Measurements from ENCODE around the gene C21orf58. TPM values are rescaled to one million over a fixed set of nuclear protein-coding genes. Genes with fewer than 3 reads are reported as not detected.
A peak's percentile ranks its signal among the peaks of the same experiment; 100 is the strongest.

The C21orf58 gene
- polyA plus RNA-seq, 1 experiment = 4.1 TPM

GRCh38 chr21:46294647-46295176 is 29.0 kb downstream of the C21orf58 start:
- CTCF ChIA-PET = interaction anchor here (0.5 to 1.1 kb wide), 2 partner anchors 9 to 22 kb away, joined by 4 to 5 read pairs; partner anchors contain the start of genes MCM3AP and YBEY
- Histone ChIP-seq H3K4me3 (ENCODE audit: low read depth, low read length) (no peak overlapping the region), H3K27me3 (ENCODE audit: control insufficient read depth, insufficient read depth, low read length) (no peaks in the 10 kb centered on the region), H3K36me3 (ENCODE audit: control insufficient read depth, insufficient read depth, low read length) (peaks cover 7% of the 10 kb centered on the region)
- TF ChIP-seq, protein P1, sequence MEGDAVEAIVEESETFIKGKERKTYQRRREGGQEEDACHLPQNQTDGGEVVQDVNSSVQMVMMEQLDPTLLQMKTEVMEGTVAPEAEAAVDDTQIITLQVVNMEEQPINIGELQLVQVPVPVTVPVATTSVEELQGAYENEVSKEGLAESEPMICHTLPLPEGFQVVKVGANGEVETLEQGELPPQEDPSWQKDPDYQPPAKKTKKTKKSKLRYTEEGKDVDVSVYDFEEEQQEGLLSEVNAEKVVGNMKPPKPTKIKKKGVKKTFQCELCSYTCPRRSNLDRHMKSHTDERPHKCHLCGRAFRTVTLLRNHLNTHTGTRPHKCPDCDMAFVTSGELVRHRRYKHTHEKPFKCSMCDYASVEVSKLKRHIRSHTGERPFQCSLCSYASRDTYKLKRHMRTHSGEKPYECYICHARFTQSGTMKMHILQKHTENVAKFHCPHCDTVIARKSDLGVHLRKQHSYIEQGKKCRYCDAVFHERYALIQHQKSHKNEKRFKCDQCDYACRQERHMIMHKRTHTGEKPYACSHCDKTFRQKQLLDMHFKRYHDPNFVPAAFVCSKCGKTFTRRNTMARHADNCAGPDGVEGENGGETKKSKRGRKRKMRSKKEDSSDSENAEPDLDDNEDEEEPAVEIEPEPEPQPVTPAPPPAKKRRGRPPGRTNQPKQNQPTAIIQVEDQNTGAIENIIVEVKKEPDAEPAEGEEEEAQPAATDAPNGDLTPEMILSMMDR (IDR thresholded peaks at IDR 0.05; ENCODE audit: insufficient read depth, low read depth, low read length) = no peak
- DNase-seq (ENCODE audit: low read depth) = no peak
- POLR2A ChIA-PET = interaction anchor here (0.6 kb wide), 1 partner anchor 31 kb away, joined by 3 read pairs; a partner anchor contains a TSS

- H3K36me3 ChIP-seq (ENCODE audit: control insufficient read depth, insufficient read depth, low read length) = peaks cover 7% of the 10 kb centered on the region
- CTCF ChIA-PET = no interaction called here
- TF ChIP-seq, protein P1 (IDR thresholded peaks at IDR 0.05; ENCODE audit: insufficient read depth, low read depth, low read length) = no peak
- no peak overlapping the region for H3K4me3 ChIP-seq (ENCODE audit: low read depth, low read length)
- DNase-seq (ENCODE audit: low read depth) = no peak
- no peaks in the 10 kb centered on the region for H3K27me3 ChIP-seq (ENCODE audit: control insufficient read depth, insufficient read depth, low read length)
- POLR2A ChIA-PET = no interaction called here
Measured at GRCh38 chr21:46291561-46291960, 32.1 kb downstream of the C21orf58 start.

GRCh38 chr21:46289655-46290179 is 34.0 kb downstream of the C21orf58 start:
- no peak for DNase-seq (ENCODE audit: low read depth)
- ChIA-PET CTCF (no interaction called here), POLR2A (no interaction called here)
- Histone ChIP-seq H3K4me3 (ENCODE audit: low read depth, low read length) (no peak overlapping the region), H3K36me3 (ENCODE audit: control insufficient read depth, insufficient read depth, low read length) (peaks cover 7% of the 10 kb centered on the region), H3K27me3 (ENCODE audit: control insufficient read depth, insufficient read depth, low read length) (no peaks in the 10 kb centered on the region)
- TF ChIP-seq, protein P1 (IDR thresholded peaks at IDR 0.05; ENCODE audit: insufficient read depth, low read depth, low read length) = no peak

DNA sequence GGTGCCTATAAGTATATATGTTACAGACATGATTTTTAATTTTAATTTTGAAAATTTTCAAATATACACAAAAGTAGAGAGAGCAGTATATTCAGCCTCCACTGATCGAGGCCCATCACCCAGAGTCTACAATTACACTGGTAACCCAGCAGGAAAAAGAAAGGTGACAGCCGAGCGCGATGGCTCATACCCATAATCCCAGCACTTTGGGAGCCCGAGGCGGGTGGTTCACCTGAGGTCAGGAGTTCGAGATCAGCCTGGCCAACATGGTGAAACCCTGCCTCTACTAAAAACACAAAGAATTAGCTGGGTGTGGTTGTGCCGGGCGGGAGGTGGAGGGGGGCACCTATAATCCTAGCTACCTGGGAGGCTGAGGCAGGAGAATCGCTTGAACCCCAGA is 36.1 kb downstream of the C21orf58 start:
- CTCF ChIA-PET = no interaction called here
- TF ChIP-seq, protein P1 (IDR thresholded peaks at IDR 0.05; ENCODE audit: insufficient read depth, low read depth, low read length) = no peak
- POLR2A ChIA-PET = no interaction called here
- H3K27me3 ChIP-seq (ENCODE audit: control insufficient read depth, insufficient read depth, low read length) = no peaks in the 10 kb centered on the region
- peak overlapping the region; percentile 87 for H3K4me3 ChIP-seq (ENCODE audit: low read depth, low read length)
- DNase-seq (ENCODE audit: low read depth) = no peak
- H3K36me3 ChIP-seq (ENCODE audit: control insufficient read depth, insufficient read depth, low read length) = peaks cover 7% of the 10 kb centered on the region

DNA sequence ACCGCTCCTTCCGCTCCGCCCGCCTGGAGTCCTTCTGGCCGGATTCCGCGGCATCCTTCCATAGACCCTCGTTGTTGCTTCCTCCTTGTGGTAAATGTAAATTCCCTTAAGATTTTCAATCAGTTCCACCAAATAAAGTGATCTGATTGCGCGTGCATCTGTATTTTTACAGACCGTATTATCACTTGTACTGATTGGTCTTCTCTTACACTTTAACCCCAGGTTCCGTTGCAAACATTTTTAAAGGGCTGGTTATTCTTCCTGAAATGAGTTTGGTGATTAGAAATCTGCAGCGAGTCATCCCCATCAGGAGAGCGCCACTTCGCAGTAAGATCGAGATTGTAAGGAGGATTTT is 37.0 kb downstream of the C21orf58 start:
- no peak for DNase-seq (ENCODE audit: low read depth)
- H3K4me3 ChIP-seq (ENCODE audit: low read depth, low read length) = peak overlapping the region; percentile 87
- TF ChIP-seq, protein P1 (IDR thresholded peaks at IDR 0.05; ENCODE audit: insufficient read depth, low read depth, low read length) = 0 out of 2 replicates have a peak, but pooled peaks have one; percentile 1
- POLR2A ChIA-PET = no interaction called here
- CTCF ChIA-PET = interaction anchor here (0.7 to 1.4 kb wide), 2 partner anchors 8 to 134 kb away, joined by 3 to 4 read pairs; no protein-coding TSS in a partner anchor
- H3K27me3 ChIP-seq (ENCODE audit: control insufficient read depth, insufficient read depth, low read length) = no peaks in the 10 kb centered on the region
- H3K36me3 ChIP-seq (ENCODE audit: control insufficient read depth, insufficient read depth, low read length) = peaks cover 4% of the 10 kb centered on the region
